ENCODE results near the gene CLEC1A.

The CLEC1A gene

GRCh38 chr12:10097521-10097920 lies 1.3 kb downstream of the CLEC1A start:
- no peak for DNase-seq

- no peak for DNase-seq
These were observed 2.8 kb downstream of the CLEC1A start for GRCh38 chr12:10095971-10096370.

GRCh38 chr12:10094646-10095395 lies 4.0 kb downstream of the CLEC1A start:
- DNase-seq, result no peak

GRCh38 chr12:10088955-10089900 lies 9.6 kb downstream of the CLEC1A start:
- DNase-seq, result no peak

GRCh38 chr12:10088031-10088430 lies 10.8 kb downstream of the CLEC1A start:
- no peak for DNase-seq

GRCh38 chr12:10086387-10086786 lies 12.4 kb downstream of the CLEC1A start:
- DNase-seq, result no peak

GRCh38 chr12:10084733-10085132 lies 14.1 kb downstream of the CLEC1A start:
- DNase-seq, result no peak

GRCh38 chr12:10082117-10082874 lies 16.5 kb downstream of the CLEC1A start:
- DNase-seq, result no peak

- no peak for DNase-seq
These were observed 23.3 kb downstream of the CLEC1A start for GRCh38 chr12:10075451-10075850.

- no peak for DNase-seq
These were observed 25.5 kb downstream of the CLEC1A start for GRCh38 chr12:10073261-10073660.

- no peak for DNase-seq
These were observed 26.7 kb downstream of the CLEC1A start for GRCh38 chr12:10072131-10072530.

- DNase-seq, result no peak
These were observed 28.4 kb downstream of the CLEC1A start for GRCh38 chr12:10070380-10070779.

- DNase-seq, result no peak
These were observed 28.8 kb downstream of the CLEC1A start for GRCh38 chr12:10069976-10070375.

- DNase-seq, result no peak
These were observed 29.7 kb downstream of the CLEC1A start for GRCh38 chr12:10069099-10069498.

GRCh38 chr12:10068644-10069043 lies 30.1 kb downstream of the CLEC1A start:
- no peak for DNase-seq

- no peak for DNase-seq
These were observed 30.8 kb downstream of the CLEC1A start for GRCh38 chr12:10067942-10068341.

- DNase-seq, result no peak
These were observed 31.5 kb downstream of the CLEC1A start for GRCh38 chr12:10067264-10067663.

- DNase-seq, result no peak
These were observed 33.5 kb downstream of the CLEC1A start for GRCh38 chr12:10065241-10065640.

- no peak for DNase-seq
These were observed 40.4 kb downstream of the CLEC1A start for GRCh38 chr12:10058387-10058786.

GRCh38 chr12:10052193-10052913 lies 46.4 kb downstream of the CLEC1A start:
- DNase-seq, result no peak

GRCh38 chr12:10048526-10048925 lies 50.3 kb downstream of the CLEC1A start:
- no peak for DNase-seq

GRCh38 chr12:10042167-10042566 lies 56.6 kb downstream of the CLEC1A start:
- no peak for DNase-seq

All from NCI-H2029 (cell line).